ENCODE data around the gene APLF.

Gene APLF

DNA sequence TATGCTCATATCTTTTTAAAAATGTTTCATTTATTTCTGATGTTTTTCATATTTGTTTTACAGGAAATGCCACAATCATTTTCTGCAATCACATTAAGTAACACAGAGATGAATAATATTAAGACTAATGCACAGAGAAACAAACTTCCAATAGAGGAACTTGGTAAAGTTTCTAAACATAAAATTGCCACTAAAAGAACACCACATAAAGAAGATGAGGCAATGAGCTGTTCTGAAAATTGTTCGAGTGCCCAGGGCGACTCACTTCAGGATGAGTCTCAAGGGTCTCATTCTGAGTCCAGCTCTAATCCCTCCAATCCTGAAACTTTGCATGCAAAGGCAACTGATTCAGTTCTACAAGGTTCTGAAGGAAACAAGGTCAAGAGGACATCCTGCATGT is 70.4 kb downstream of the APLF start:
- Histone ChIP-seq H3K27me3 (ENCODE audit: low read length) (no peaks in the 10 kb centered on the region), H4K20me1 (ENCODE audit: low read depth, low read length) (no peaks in the 10 kb centered on the region), H3K4me2 (ENCODE audit: low read depth, low read length, poor library complexity, severe bottlenecking) (no peak overlapping the region), H3K9ac (ENCODE audit: low read length) (no peak overlapping the region), H3K9me2 (replicated peaks; ENCODE audit: insufficient read depth, low read length) (no peaks in the 10 kb centered on the region), H3K27ac (ENCODE audit: low read depth, low read length) (no peak overlapping the region), H3K9me3 (ENCODE audit: insufficient read depth, low read length) (no peaks in the 10 kb centered on the region), H3K4me3 (ENCODE audit: insufficient read depth, low read length, poor library complexity, severe bottlenecking) (no peak overlapping the region), H3K79me2 (ENCODE audit: insufficient read depth, low read length) (no peaks in the 10 kb centered on the region), H2AFZ (ENCODE audit: low read depth, low read length, severe bottlenecking) (no peak overlapping the region), H3F3A (ENCODE audit: insufficient read depth) (no peaks in the 10 kb centered on the region), H3K36me3 (ENCODE audit: low read length) (no peaks in the 10 kb centered on the region)
- TF ChIP-seq EZH2phosphoT487 (conservative IDR thresholded peaks at IDR 0.05; ENCODE audit: low read length) = no peak
- TF ChIP-seq, protein P1, sequence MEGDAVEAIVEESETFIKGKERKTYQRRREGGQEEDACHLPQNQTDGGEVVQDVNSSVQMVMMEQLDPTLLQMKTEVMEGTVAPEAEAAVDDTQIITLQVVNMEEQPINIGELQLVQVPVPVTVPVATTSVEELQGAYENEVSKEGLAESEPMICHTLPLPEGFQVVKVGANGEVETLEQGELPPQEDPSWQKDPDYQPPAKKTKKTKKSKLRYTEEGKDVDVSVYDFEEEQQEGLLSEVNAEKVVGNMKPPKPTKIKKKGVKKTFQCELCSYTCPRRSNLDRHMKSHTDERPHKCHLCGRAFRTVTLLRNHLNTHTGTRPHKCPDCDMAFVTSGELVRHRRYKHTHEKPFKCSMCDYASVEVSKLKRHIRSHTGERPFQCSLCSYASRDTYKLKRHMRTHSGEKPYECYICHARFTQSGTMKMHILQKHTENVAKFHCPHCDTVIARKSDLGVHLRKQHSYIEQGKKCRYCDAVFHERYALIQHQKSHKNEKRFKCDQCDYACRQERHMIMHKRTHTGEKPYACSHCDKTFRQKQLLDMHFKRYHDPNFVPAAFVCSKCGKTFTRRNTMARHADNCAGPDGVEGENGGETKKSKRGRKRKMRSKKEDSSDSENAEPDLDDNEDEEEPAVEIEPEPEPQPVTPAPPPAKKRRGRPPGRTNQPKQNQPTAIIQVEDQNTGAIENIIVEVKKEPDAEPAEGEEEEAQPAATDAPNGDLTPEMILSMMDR (IDR thresholded peaks at IDR 0.05; ENCODE audit: insufficient read depth, low read length, poor library complexity, severe bottlenecking) = no peak

DNA sequence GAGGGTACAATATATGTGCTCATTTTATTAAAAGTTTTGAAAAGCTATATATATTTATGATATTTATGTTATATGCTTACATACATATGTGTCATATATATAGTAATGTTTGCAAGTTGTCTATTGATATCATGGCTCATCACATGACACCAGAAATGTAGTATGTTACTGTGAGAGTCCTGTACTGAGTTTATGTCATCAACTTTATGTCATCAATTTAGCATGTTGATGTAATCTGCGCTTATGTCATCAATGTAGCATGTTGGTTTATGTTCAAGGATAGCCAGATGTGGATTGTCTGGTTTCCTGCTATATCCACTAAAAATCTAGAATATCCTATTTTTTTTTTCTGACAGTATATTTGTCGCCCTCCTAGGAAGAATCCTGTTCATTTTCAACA is 77.4 kb downstream of the APLF start:
- Histone ChIP-seq H3K27ac (ENCODE audit: low read depth, low read length) (no peak overlapping the region), H3K9me2 (replicated peaks; ENCODE audit: insufficient read depth, low read length) (no peaks in the 10 kb centered on the region), H3K36me3 (ENCODE audit: low read length) (no peaks in the 10 kb centered on the region), H2AFZ (ENCODE audit: low read depth, low read length, severe bottlenecking) (no peak overlapping the region), H3K9ac (ENCODE audit: low read length) (no peak overlapping the region), H3K27me3 (ENCODE audit: low read length) (no peaks in the 10 kb centered on the region), H3K4me3 (ENCODE audit: insufficient read depth, low read length, poor library complexity, severe bottlenecking) (no peak overlapping the region), H3K4me2 (ENCODE audit: low read depth, low read length, poor library complexity, severe bottlenecking) (no peak overlapping the region), H3K79me2 (ENCODE audit: insufficient read depth, low read length) (no peaks in the 10 kb centered on the region), H3K9me3 (ENCODE audit: insufficient read depth, low read length) (no peaks in the 10 kb centered on the region), H4K20me1 (ENCODE audit: low read depth, low read length) (no peaks in the 10 kb centered on the region), H3F3A (ENCODE audit: insufficient read depth) (no peaks in the 10 kb centered on the region)
- TF ChIP-seq, protein P1 (IDR thresholded peaks at IDR 0.05; ENCODE audit: insufficient read depth, low read length, poor library complexity, severe bottlenecking) = no peak
- no peak for TF ChIP-seq EZH2phosphoT487 (conservative IDR thresholded peaks at IDR 0.05; ENCODE audit: low read length)

DNA sequence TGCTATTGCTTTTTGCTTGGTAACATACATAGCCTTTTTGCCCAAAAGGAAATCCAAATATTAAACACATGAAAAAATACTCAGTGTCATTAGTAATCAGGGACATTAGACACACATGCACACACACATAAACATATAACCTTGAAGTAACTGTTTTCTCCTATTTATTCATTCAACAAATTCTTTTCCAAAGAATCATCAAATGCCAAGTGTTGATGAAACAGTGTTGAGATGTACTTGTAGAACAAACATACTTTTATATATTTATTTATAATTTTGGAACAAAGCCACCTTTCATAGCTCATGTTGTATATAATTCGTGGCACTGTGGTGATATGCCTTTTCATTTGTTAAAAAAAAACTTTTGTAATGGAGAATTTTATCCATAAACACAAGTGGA is 81.0 kb downstream of the APLF start:
- H3K27me3 ChIP-seq (ENCODE audit: low read length) = no peaks in the 10 kb centered on the region
- H3F3A ChIP-seq (ENCODE audit: insufficient read depth) = no peaks in the 10 kb centered on the region
- H2AFZ ChIP-seq (ENCODE audit: low read depth, low read length, severe bottlenecking) = no peak overlapping the region
- no peaks in the 10 kb centered on the region for H3K9me2 ChIP-seq (replicated peaks; ENCODE audit: insufficient read depth, low read length)
- H3K27ac ChIP-seq (ENCODE audit: low read depth, low read length) = no peak overlapping the region
- no peaks in the 10 kb centered on the region for H3K36me3 ChIP-seq (ENCODE audit: low read length)
- H4K20me1 ChIP-seq (ENCODE audit: low read depth, low read length) = no peaks in the 10 kb centered on the region
- no peak for TF ChIP-seq EZH2phosphoT487 (conservative IDR thresholded peaks at IDR 0.05; ENCODE audit: low read length)
- TF ChIP-seq, protein P1 (IDR thresholded peaks at IDR 0.05; ENCODE audit: insufficient read depth, low read length, poor library complexity, severe bottlenecking) = no peak
- no peak overlapping the region for H3K4me2 ChIP-seq (ENCODE audit: low read depth, low read length, poor library complexity, severe bottlenecking)
- no peaks in the 10 kb centered on the region for H3K9me3 ChIP-seq (ENCODE audit: insufficient read depth, low read length)
- H3K4me3 ChIP-seq (ENCODE audit: insufficient read depth, low read length, poor library complexity, severe bottlenecking) = no peak overlapping the region
- H3K9ac ChIP-seq (ENCODE audit: low read length) = no peak overlapping the region
- H3K79me2 ChIP-seq (ENCODE audit: insufficient read depth, low read length) = no peaks in the 10 kb centered on the region
